ENCODE results near the gene FOSL1. TPM values are rescaled to one million over a fixed set of nuclear protein-coding genes. Genes with fewer than 3 reads are reported as not detected.
"Not testable (repeated sequence)": the region's sequence is repeated elsewhere in the genome, so short reads cannot be mapped to it uniquely, and the experiment has no call there.

FOSL1 gene
- total RNA-seq, 1 donor from 2014 or later, result 0.21 TPM

DNA sequence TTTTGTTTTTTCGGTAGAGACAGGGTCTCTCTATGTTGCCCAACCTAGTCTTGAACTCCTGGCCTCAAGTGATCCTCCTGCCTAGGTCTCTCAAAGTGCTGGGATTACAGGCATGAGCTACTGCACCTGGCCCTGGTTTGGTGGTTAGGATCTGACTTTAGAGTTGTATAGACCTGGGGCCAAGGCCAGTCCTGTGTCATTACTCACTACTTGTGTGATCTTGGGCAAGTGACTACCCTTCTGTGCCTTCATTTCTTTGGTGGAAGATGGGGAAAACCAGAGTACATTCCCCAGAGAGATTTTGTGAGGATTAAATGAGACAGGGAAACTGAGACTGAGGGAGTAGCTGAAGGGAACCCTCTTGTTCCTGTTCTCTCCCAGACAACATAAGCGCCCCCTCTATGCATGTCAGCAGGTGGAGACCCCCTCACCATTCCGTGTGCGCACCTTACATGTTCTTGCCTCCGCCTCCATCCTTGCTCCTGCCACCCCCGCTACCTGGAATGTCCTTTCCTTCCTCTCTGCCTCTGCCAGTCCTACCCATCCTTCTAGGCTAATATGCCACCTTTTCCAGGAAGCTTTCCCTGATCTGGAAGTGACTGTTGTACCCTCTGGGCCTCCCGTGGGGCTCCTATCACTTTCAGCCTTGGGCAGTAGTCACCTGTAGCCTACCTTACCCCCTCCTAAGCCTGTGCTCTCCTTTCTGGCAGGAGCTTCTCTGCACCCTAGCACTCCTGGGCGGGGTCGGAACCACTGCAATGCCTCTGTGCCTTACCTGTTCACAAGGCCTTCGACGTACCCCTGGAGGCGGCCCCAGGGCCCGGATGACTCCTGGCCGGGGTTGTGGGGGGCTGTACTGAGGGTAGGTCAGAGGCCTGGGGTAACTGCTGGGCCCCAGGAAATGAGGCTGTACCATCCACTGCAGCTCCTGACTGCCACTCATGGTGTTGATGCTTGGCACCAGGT lies 3.9 kb downstream of the FOSL1 start:
- DNase-seq, result no peak

DNA sequence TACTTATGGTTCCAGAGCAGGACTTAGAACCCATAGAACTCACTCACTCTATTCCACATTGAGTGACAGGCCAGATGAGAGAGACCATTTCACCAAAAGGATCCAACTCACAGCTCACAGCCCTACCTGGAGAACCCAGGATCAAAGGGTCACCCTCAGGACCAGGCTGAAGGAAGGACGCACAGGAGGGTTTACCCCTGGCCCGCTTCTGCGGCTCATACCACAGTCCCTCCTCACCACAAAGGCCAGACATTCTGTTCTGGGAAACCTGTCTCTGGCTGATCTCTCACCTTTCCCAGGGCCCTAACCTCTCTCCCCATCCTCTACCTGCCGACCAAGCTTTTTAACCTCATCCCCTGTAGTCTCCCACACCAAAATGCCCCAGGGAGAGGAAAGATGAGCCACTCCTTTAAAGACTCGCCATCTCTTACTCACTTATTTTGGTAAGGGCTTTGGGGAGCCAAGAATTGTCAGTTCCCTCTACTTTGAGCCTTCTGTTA lies 4.7 kb downstream of the FOSL1 start:
- no peak for DNase-seq

GRCh38 chr11:65894034-65894591 lies 6.1 kb downstream of the FOSL1 start:
- DNase-seq, result no peak

DNA sequence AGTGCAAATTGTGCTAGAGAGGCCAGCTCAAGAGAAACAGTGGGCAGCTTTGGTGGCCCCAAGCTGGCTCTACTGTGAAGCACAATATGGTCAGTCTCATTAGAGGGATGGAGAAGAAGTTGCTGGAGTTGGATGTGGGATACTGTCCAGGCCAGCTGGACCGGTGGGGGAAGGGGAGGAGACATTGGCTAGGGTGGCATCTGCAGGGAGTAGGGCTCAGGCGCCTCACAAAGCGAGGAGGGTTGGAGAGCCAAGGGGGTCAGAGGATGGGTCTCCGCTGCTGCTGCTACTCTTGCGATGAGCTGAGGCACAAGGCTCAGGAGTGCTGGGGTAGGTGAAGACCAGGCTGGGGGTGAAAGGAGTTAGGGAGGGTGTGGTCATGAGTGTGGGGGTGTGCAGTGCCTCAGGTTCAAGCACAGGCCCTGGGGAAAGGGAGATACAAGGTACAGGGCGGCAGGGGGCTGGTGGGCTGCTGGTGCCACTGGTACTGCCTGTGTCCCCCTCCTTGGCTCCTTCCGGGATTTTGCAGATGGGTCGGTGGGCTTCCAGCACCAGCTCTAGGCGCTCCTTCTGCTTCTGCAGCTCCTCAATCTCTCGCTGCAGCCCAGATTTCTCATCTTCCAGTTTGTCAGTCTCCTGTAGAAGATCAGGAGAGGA lies 7.4 kb downstream of the FOSL1 start:
- DNase-seq, result no peak

DNA sequence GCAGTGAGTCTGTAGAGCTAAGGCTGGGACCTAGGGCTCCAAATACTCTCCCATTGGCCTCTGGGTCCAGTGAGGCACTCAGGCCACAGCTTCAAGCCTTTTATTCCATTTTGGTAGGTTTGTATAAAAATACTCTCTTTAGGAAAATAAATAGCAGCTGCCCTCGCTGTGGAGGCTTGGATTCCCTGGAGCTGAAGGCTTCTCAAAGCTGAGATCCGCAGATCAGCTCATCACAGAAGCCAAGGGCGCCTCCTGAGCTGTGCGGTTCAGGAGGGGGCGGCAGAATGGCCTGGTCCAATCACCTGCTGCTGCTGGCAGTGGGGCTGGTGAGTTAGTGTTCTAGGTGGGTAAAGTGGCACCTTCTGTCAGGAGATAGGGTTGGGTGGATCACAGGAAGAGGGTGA lies 8.0 kb downstream of the FOSL1 start:
- not testable (repeated sequence) for DNase-seq

GRCh38 chr11:65891219-65892136 lies 8.7 kb downstream of the FOSL1 start:
- DNase-seq, result no peak

GRCh38 chr11:65890324-65891218 lies 9.6 kb downstream of the FOSL1 start, which contains the start of gene CCDC85B:
Gene CCDC85B (plus strand): TSS chr11:65890673. CDS start chr11:65890784, 111 bp downstream.
- peak; percentile 98 for DNase-seq

- DNase-seq, result peak; percentile 99
Measured at GRCh38 chr11:65888163-65888814, 11.9 kb downstream of the FOSL1 start, which contains the start of gene FIBP. Gene FIBP (minus strand): TSS chr11:65888471. CDS start chr11:65888418, 53 bp downstream.

- DNase-seq, result no peak
Measured at GRCh38 chr11:65887723-65888162, 12.4 kb downstream of the FOSL1 start.

DNA sequence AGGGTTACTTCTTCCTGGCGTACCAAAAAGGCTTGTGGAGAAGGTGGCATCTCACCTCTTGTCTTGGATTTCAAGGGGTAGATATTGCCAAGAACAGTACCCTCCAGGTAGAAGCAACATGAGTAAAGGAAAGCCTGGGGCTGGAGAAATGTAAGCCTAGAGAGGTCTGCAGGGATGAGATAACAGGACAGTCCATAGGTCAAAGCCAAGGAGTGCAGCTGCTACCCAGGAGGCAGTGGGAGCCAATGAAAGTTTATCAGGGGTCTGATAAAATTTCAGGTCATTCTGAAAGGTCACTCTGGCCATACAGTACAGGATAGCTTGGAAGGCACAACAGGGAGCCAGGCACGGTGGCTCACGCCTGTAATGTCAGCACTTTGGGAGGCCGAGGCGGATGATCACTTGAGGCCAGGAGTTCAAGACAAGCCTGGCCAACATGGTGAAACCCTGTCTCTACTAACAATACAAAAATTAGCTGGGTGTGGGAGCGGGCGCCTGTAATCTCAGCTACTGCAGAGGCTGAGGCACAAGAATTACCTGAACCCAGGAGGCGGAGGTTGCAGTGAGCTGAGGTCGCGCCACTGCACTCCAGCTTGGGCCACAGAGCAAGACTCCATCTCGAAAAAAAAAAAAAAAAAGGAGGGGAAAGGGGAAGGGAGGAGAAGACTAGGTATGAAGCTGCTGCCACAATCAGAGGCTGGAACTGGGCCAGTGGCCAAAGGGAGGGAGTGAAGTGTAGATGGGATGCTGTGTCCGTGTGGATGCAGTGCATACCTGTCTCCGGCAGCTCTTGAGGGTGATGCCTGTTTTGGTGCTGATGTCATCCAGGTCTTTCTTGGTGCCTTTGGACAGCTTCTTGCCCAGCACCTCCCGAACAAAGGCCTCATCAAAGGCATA lies 13.1 kb downstream of the FOSL1 start:
- DNase-seq, result no peak

DNA sequence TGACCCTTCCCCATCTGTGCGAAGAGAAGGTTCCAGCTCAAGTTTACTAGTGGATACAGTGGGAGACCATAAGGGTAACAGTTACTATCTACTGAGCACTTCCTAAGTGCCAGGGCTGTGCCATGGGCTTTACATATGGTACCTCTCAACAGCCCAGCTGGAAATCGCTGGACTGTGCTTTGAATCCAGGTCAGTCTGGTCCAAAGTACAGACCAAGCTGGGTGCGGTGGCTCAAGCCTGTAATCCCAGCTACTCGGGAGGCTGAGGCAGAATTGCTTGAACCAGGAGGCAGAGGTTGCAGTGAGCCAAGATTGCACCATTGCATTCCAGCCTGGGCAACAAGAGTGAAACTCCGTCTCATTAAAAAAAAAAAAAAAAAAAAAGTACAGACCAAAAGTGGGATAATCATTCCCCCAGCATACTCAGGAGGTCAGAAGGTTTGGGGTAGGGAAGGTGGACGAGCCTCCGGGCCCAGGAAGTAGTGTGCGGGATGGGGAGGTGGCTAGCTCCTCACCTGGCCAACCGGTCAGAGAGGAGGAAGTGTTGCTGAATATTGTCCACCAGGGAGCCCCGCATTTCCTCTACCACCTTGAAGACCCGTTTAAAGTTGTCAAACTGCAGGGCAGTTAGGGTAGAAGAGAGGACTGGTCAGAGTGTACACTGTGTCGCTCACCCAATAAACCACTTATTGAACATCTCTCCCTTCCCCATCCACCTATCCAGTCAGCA lies 14.2 kb downstream of the FOSL1 start:
- DNase-seq, result no peak

DNA sequence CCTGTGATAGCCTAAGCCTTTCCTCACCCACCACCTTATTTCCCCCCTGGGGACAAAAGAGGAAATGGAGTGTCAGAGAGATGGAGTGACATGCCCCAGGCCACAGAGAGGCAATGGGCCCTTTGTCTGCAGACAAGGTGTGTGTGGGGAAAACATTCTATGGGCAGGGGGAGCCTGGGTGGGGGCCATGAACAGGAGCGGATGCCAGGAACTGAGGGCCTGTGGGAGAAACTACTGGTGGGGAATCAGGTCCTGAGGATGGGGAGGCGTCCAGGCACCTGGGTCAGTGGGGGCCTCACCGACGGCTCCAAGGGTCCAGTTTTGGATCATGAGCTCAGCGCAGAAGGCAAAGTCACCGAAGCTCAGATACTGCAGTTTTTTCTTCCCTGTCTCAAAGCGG lies 15.0 kb downstream of the FOSL1 start:
- DNase-seq, result no peak

DNA sequence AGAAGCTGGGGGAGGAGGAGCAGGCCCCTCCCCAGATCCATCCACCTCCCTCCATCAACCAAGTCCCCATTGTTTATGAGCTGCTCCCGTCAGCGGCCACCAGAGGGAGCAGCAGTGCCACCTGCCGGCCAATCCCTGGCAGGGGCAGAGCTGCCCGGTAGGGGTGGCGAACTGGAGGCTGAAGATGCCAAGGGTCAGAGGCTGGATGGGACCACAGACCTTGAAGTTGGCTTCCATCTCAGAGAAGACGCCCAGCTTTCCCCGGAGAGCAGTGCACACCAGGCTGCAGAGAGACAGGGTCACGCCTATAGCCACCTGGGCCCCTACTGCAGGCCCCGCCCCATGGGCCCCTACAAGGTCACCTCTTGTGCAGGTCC lies 15.5 kb downstream of the FOSL1 start:
- peak; percentile 81 for DNase-seq

DNA sequence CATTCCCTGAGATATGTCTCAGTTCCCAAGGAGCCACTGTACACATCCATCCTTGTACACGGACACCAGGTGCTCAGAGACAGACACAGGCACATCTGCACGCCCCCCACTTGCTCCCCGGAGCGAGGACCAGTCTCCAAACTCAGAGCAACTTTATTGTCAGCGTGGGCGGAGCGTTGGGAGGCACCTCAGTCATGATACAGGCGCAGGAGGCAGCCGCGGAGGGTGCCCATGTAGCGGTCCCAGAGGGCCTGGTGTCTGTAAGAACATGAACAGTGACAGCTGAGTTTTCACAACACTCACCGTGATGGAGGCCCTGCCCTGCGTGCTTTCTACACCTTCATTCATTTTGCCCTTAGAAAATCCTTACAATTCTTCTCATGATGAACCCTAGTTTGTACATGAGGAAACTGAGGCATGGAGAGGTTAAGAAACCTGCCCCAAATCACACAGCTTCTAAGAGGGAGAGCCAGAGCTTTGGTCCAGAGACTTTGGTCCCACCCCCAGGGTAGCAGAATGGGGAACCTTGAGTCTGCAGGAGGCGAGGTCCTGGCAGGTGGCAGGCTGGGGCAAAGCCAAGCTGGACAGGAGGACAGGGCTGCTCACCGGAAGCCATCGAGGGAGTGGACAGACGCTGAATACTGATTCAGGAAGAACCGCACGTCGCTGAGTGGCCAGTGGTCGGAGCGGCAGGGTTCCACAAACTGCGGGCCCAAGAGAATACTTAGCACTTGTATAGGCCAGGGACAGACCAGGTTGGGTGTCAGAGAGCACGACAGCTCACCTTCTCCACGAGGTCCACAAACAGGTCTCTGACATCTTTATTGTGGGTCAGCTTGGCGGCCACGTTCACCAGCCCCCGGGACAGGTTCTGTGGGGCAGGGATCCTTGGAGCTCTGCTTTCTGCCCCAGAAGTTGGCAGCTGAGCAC lies 16.1 kb downstream of the FOSL1 start:
- no peak for DNase-seq

GRCh38 chr11:65883058-65883761 lies 17.0 kb downstream of the FOSL1 start:
- DNase-seq, result no peak

Data from tongue (tissue), 2 donors.